Endothelial cell (in vitro differentiated cells): ENCODE data around the gene SH3RF1. TPM values are rescaled to one million over a fixed set of nuclear protein-coding genes. Genes with fewer than 3 reads are reported as not detected.

Experiments used
- DNase-seq: peaks from one replicate; pipeline ENCODE4 v3.0.0; 2021; ENCODE audit warnings: low spot score
- H3K27ac Mint-ChIP-seq: one replicate; pipeline ENCODE4 v1.8.0; 2021; ENCODE audit warnings: mixed read lengths, inconsistent platforms; ENCODE audit not compliant: unreplicated experiment
- H3K27me3 Mint-ChIP-seq: one replicate; pipeline ENCODE4 v1.8.0; 2021; ENCODE audit warnings: mild to moderate bottlenecking, moderate library complexity, mixed read lengths, inconsistent platforms; ENCODE audit not compliant: unreplicated experiment
- H3K36me3 Mint-ChIP-seq: one replicate; pipeline ENCODE4 v1.8.0; 2021; ENCODE audit warnings: mild to moderate bottlenecking, low read depth, mixed read lengths, inconsistent platforms; ENCODE audit not compliant: unreplicated experiment
- H3K4me1 Mint-ChIP-seq: one replicate; pipeline ENCODE4 v1.8.0; 2021; ENCODE audit warnings: mild to moderate bottlenecking, mixed read lengths, inconsistent platforms; ENCODE audit not compliant: unreplicated experiment
- H3K4me3 Mint-ChIP-seq: one replicate; pipeline ENCODE4 v1.8.0; 2021; ENCODE audit warnings: mild to moderate bottlenecking, mixed read lengths, inconsistent platforms; ENCODE audit not compliant: unreplicated experiment
- H3K9me3 Mint-ChIP-seq: one replicate; pipeline ENCODE4 v1.8.0; 2021; ENCODE audit warnings: mixed read lengths, inconsistent platforms; ENCODE audit not compliant: unreplicated experiment
- total RNA-seq: library from RNA; stranded (reverse); fragmentation: NEBNext Ultra II Directional; extraction: Animal tissue kit (Norgen Biotek cat#: 25700); gene quantifications from one replicate; pipeline ENCODE4 v1.2.1, GENCODE V29; 2021; ENCODE audit not compliant: unreplicated experiment
- TF ChIP-seq, protein P1 (sequence below): fragments of 200-600 bp; sonication (generic); IDR thresholded peaks from one replicate; pipeline ENCODE4 v1.5.0; 2021; ENCODE audit warnings: antibody characterized with exemption; ENCODE audit not compliant: unreplicated experiment

Gene SH3RF1
- total RNA-seq, 1 donor from 2014 or later = 23.5 TPM

DNA sequence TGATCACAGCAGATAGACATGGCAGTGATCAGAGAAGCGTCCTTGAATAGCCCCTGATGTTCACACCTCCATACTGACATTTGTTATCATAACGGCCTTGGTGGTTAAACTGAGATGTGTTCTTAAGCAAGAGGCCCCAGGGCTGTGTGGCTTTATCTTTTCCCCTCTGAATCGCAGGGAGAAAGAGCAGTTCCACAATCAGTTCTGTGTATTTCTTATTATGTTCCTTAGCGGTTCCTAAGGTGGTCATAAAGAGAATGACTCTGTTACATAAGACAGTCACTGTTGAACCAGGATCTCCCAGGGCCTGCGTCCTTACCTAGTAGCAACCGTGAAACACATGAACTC lies 207.9 kb downstream of the SH3RF1 start:
- Mint-ChIP-seq H3K27me3 (no peaks in the 10 kb centered on the region), H3K9me3 (no peaks in the 10 kb centered on the region), H3K4me3 (no peak overlapping the region), H3K27ac (no peak overlapping the region), H3K36me3 (no peaks in the 10 kb centered on the region), H3K4me1 (peaks cover 3% of the 10 kb centered on the region)
- TF ChIP-seq, protein P1, sequence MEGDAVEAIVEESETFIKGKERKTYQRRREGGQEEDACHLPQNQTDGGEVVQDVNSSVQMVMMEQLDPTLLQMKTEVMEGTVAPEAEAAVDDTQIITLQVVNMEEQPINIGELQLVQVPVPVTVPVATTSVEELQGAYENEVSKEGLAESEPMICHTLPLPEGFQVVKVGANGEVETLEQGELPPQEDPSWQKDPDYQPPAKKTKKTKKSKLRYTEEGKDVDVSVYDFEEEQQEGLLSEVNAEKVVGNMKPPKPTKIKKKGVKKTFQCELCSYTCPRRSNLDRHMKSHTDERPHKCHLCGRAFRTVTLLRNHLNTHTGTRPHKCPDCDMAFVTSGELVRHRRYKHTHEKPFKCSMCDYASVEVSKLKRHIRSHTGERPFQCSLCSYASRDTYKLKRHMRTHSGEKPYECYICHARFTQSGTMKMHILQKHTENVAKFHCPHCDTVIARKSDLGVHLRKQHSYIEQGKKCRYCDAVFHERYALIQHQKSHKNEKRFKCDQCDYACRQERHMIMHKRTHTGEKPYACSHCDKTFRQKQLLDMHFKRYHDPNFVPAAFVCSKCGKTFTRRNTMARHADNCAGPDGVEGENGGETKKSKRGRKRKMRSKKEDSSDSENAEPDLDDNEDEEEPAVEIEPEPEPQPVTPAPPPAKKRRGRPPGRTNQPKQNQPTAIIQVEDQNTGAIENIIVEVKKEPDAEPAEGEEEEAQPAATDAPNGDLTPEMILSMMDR = no peak
- no peak for DNase-seq

DNA sequence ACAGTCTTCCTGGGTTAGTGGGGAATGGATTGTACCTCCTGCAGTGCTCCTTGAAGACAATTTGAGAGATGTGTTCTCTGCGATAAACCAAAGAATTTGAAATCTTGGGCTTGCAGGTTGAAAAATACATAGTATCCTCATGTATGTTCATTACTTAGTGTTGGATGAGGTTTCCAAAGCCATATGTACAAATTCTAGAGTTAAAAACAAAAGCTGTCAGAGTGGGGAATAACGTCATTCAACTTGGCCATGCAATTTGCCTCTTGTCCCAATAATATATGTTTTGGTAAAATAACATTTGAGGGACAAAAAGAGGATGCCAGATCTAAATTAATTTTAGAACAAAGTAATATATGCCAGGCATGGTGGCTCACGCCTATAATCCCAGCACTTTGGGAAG lies 209.4 kb downstream of the SH3RF1 start:
- Mint-ChIP-seq H3K4me3 (no peak overlapping the region), H3K9me3 (no peaks in the 10 kb centered on the region), H3K36me3 (no peaks in the 10 kb centered on the region), H3K27me3 (no peaks in the 10 kb centered on the region), H3K4me1 (peaks cover 3% of the 10 kb centered on the region), H3K27ac (no peak overlapping the region)
- DNase-seq = no peak
- TF ChIP-seq, protein P1 = no peak

DNA sequence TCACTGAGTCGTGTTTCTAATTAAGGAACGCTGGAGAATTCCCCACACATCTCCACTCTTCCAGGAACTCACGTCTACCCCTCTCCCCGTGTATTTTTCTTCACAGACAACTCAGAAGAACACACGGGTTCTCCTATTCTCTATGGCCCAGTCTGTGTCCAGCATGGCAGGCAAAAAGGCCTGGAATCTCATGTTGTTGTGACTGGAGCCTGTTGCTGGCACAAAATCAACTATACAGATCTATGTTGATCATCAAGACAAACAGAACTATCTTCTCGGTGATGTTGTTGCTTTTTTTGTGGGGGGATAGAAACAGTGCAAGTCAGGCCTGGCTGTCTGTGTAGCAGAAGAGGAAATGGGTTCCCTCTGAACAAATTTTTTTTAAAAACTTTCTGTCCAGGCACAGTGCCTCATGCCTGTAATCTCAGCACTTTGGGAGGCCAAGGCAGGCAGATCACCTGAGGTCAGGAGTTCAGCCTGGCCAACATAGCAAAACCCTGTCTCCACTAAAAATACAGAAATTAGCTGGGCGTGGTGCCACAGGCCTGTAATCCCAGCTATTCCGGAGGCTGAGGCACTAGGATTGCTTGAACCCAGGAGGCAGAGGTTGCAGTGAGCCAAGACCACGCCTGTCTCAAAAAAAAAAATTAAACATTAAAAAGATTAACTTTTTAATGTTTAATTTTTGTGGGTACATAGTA lies 210.2 kb downstream of the SH3RF1 start:
- no peaks in the 10 kb centered on the region for H3K36me3 Mint-ChIP-seq
- TF ChIP-seq, protein P1 = no peak
- H3K27me3 Mint-ChIP-seq = no peaks in the 10 kb centered on the region
- no peak overlapping the region for H3K27ac Mint-ChIP-seq
- H3K4me1 Mint-ChIP-seq = peaks cover 3% of the 10 kb centered on the region
- no peaks in the 10 kb centered on the region for H3K9me3 Mint-ChIP-seq
- no peak overlapping the region for H3K4me3 Mint-ChIP-seq
- no peak for DNase-seq

DNA sequence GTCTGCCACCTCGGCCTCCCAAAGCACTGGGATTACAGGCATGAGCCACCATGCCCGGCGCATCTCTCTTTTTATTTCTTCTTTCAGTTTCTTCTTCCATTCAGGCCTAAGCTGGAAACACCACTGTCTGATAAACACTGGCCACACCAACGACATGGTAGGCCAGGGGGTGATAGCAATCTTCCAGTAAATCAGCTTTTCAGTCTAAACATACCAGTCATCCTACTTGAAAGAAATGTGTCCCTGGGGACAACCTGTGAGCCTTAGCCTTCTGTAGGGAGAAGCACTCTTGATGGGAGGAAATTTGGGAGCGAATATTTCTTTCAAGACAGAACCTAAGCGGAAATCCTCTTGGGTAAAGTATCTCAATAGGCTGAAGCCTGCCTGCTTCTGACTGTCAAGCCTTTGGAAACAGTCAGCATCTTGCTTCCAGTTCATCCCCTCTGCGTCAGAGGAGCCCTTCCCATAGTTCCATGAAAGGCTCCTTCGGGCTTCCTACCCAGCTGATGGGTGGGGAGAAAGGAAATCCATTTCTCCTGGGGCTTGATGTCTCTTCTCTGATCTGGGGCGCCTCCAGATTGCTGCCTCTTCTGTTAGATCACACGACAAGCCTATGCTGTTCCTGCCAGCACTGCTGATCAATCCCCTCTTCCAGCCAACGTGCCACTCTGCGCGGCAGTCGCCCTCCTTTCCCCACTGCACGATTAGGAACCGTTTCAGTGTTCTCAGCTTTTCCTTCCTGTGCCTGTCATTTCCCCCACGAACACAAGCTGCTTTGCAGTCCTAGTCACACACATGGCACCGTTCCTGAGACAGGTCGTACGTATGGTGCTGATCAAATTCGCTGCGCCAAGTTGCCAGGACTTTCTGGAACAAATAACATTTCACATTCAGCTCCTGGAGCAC lies 211.2 kb downstream of the SH3RF1 start:
- peaks cover 3% of the 10 kb centered on the region for H3K4me1 Mint-ChIP-seq
- DNase-seq = no peak
- no peaks in the 10 kb centered on the region for H3K9me3 Mint-ChIP-seq
- peak overlapping the region; percentile 1 for H3K27ac Mint-ChIP-seq
- no peaks in the 10 kb centered on the region for H3K36me3 Mint-ChIP-seq
- no peak overlapping the region for H3K4me3 Mint-ChIP-seq
- TF ChIP-seq, protein P1 = no peak
- no peaks in the 10 kb centered on the region for H3K27me3 Mint-ChIP-seq

DNA sequence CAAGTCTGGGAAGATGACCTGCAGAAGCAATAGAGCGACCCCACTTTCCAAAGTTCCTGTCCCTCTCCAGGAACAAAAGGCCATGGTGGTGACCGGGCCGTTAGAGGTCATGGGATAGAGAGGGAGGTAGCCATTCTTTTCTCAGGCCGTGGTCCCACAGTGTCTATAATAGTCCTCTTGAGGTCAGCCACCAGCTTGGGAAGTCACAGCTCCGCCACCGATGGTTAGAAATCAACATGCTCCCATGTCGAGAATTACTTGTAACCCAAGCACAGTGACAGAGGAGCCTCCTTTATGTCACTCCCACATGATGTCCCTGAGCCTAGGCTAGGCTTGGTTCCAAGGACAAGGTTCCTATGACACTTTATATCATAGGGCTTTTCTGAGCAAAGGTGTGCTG lies 212.4 kb downstream of the SH3RF1 start:
- Mint-ChIP-seq H3K36me3 (peaks cover 2% of the 10 kb centered on the region), H3K27ac (no peak overlapping the region), H3K4me1 (peaks cover 4% of the 10 kb centered on the region), H3K27me3 (no peaks in the 10 kb centered on the region), H3K4me3 (no peak overlapping the region), H3K9me3 (no peaks in the 10 kb centered on the region)
- DNase-seq = no peak
- TF ChIP-seq, protein P1 = no peak
